ENCODE measurements around the gene CBFB.

DNA sequence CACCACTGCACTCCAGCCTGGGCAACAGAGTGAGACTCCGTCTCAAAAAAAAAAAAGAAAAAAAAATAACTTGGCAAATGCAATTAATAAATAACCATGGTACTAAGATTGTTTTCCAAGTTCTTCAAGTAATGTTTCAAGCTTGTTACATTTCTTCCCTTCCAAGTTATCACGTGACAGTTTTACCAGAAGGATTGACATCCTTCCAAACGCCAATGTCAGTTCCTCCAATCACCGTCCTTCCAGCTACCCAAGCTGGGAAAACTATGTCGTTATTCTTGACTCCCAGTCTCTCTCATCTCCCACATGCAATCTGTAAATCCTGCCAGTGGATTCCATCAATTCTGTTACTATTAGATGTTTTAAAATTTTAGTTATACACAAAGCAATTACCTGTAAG is 76.9 kb downstream of the CBFB start:
- TF ChIP-seq, protein P1, sequence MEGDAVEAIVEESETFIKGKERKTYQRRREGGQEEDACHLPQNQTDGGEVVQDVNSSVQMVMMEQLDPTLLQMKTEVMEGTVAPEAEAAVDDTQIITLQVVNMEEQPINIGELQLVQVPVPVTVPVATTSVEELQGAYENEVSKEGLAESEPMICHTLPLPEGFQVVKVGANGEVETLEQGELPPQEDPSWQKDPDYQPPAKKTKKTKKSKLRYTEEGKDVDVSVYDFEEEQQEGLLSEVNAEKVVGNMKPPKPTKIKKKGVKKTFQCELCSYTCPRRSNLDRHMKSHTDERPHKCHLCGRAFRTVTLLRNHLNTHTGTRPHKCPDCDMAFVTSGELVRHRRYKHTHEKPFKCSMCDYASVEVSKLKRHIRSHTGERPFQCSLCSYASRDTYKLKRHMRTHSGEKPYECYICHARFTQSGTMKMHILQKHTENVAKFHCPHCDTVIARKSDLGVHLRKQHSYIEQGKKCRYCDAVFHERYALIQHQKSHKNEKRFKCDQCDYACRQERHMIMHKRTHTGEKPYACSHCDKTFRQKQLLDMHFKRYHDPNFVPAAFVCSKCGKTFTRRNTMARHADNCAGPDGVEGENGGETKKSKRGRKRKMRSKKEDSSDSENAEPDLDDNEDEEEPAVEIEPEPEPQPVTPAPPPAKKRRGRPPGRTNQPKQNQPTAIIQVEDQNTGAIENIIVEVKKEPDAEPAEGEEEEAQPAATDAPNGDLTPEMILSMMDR (conservative IDR thresholded peaks at IDR 0.05; ENCODE audit: low read depth, low read length): no peak
- TF ChIP-seq EZH2 (IDR thresholded peaks at IDR 0.05; ENCODE audit: borderline replicate concordance, low read depth, low read length, poor library complexity, severe bottlenecking): no peak
